ENCODE results near the gene RGS11.

- TF ChIP-seq CTCF (conservative IDR thresholded peaks at IDR 0.05 in 1 of 2, IDR thresholded peaks at IDR 0.05 in 1 of 2; ENCODE audit: extremely low read depth in 1 of 2, insufficient read depth in 1 of 2, low read depth in 1 of 2, low read length in 2 of 2), result no peak
- no peak for TF ChIP-seq EZH2 (IDR thresholded peaks at IDR 0.05; ENCODE audit: borderline replicate concordance, low read length)
Measured at GRCh38 chr16:309476-309875, 33.7 kb upstream of the RGS11 start.
